Colon (tissue), 2 donors: Measurements from ENCODE around the gene PTPRN2.

Experiments used
- FAIRE-seq: peaks from 2 replicates; lab custom pipeline; 2012; peaks lifted over from hg19 to GRCh38; lab: Jason Lieb, UNC
- donor health status: control.
- donor health status: control.

PTPRN2 gene

DNA sequence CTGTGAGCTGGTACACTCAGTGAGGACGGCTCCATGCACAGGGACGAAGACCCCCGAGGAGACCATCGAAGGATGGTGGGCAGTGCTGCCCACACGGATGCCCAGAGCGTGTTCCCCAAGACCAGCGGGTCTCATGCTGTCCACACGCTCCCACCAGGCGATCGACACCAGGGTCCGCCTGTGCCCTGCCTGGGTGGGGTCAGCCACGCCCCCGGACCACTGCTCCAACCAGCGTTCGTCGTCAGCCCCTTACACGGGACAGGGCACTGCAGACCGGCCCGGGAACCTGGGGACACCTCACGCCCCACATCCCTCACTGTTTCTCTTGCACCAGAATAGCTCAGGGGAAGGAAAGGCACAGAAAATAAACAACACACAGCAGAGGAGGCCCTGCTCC lies 1027.4 kb downstream of the PTPRN2 start:
- FAIRE-seq: no peak

DNA sequence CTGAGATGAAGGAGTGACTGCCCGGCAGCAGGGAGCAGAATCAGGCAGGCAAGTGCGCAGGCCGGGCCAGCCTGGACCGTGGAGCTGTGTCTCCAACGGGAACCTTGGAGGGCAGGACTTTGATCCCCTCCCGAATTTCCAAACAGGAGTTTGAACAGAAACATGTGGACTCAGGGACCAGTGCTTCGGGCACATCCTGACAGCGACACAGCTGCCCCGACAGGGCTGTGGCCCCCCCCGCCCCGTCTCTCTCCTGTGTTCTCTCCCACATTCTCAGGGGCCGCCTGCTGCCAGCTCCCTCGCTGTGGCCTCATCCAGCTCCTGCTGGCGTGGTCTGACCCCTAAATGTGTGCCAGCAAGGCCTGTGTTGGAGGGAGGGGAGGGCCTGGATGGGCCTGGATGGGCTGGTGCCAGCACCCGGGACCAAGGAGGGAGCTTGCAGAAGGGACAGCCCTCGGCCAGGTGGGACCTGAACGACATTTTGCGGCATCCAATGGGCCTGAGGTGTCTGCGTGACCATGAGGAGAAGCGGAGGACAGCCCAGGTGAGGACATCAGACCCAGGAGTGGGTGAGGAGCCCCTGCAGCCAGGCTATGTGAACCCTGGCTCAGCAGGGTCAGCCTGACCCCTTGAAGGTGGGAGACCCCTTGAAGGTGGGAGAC lies 1027.9 kb downstream of the PTPRN2 start:
- FAIRE-seq: no peak

DNA sequence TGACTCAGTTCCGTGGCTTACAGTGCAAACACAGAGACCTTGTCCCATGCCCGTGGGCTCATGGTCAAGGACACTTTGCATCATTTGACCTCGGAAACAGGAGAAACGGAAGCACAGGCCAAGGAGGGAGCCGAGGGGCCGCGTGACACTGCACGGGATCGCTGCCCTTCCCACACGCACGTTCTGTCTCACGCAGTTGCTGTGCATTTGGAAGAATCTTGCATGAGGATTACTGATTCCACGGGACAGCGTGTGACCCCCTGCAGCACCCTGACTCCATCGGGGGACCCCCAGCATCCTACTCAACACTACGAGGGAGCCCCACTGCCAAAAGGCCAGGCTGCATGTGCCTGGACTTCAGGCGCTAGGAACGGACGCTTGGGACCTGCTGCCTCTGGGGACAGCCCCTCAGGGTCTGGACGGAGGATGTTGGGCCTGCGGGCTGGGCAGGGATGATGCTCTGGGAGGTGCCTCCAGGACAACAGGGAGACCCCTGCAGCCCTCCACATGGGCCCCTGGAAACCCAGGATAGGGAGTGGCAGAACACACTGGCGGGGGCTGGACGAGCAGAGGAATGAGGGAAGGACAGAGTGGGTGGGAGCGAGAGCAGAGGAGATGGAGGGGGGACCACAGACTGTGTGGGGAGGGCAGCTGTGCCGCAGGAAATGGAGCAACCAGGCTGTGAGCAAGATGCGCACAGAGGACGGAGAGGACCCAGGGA lies 1028.6 kb downstream of the PTPRN2 start:
- no peak for FAIRE-seq

DNA sequence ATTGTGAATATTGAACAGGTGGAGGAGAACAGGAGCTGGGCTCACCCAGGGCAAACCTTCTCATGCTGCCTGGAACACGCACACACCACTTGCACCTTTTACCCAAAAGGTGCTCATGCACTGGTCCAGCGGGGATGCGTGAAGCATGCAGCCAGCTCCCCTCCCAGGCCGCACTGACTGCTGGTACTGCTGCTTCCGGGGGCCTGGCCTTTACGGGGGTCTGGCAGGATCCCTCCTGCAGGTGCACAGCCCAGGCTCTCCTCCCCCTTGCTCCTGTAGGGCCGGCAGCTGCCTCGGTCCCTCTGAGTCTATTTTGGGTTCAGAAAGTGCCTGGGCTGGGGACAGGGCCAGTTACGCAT lies 1029.1 kb downstream of the PTPRN2 start:
- no peak for FAIRE-seq

DNA sequence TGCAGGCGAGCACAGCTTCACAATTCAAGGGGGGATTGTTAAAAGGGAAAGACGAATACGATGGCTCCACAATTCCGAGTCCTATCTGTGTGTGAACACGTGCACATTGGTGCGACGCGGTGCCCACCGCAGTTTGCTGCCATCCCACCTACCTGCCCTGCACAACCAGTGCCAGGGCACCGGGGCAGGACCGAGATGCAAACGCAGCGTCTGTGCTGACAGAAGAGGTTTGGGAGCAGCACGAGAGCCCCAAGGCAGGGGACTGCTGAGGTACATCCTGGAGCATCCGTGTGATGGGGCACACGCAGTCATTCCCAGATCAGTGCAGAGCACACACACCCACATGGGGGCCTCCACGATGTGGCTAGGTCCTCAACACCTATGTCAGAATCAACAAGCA lies 1029.6 kb downstream of the PTPRN2 start:
- no peak for FAIRE-seq

DNA sequence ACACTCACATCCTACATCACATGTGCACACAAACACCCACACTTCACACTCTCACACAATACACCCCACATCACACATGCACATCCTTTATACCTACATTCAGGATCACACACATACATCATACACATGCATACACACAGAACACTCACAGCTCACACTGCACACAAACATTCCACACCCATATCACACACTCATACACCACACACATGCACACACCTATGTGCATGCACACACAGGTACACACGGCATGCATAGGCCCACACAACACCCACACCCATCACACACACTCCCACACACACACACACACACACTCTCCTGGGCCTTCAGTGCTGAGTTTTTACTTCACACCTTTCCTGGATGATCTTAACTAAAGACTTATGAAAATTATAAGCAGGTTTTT lies 1030.4 kb downstream of the PTPRN2 start:
- no peak for FAIRE-seq

DNA sequence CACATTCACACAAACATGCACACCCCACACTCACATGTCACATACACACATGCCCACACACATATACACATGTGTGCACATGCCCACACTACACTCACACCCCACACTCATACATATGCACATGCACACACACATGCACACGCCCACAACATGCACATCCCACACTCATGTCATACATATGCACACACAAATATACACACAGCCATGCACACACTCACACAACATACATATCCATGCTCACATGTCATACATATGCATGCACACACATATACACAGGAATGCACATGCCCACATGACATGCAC lies 1031.0 kb downstream of the PTPRN2 start:
- no peak for FAIRE-seq

DNA sequence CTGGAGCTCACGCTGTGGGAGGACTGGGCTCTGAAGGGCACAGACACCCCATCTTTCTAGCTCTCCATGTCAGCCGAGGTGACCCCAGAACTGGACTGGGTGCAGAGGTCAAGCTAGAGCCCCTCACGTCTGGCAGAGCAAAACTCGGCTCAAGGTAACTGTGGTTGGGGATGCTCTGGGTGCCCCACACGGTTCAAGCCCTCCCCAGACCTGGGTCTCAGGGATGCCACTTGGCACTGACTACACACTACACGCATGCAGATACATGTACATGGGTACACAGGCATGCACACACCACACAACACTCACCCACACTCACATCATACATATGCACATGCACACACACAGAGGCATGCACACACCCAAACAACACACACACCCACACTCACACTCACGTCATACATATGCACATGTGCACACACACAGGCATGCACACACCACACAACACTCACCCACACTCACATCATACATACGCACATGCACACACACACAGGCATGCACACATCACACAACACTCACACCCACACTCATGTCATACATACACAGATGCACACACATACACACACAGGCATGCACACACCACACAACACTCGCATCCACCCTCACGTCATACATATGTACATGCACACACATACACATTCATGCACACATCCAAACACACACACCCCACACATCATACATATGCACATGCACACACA lies 1031.5 kb downstream of the PTPRN2 start:
- no peak for FAIRE-seq

DNA sequence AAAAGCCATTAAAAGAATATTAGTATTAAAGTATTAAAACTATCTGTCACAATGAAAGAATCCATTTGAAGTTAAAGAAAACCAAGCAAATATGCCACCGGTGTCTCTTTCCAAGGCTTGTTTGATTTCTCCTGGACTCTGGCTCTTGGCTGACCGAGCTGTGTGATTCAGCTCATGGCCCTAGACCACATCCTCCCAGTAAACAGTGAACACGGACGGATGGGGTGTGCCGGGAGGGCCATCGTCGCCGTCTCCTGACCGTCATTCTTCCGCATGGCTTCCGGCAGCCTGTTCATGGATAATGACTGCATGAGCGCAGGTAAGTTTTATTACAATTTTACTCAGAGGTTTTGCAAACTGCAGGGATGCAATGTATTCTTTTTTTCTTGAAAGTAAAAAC lies 1032.3 kb downstream of the PTPRN2 start:
- FAIRE-seq: no peak

DNA sequence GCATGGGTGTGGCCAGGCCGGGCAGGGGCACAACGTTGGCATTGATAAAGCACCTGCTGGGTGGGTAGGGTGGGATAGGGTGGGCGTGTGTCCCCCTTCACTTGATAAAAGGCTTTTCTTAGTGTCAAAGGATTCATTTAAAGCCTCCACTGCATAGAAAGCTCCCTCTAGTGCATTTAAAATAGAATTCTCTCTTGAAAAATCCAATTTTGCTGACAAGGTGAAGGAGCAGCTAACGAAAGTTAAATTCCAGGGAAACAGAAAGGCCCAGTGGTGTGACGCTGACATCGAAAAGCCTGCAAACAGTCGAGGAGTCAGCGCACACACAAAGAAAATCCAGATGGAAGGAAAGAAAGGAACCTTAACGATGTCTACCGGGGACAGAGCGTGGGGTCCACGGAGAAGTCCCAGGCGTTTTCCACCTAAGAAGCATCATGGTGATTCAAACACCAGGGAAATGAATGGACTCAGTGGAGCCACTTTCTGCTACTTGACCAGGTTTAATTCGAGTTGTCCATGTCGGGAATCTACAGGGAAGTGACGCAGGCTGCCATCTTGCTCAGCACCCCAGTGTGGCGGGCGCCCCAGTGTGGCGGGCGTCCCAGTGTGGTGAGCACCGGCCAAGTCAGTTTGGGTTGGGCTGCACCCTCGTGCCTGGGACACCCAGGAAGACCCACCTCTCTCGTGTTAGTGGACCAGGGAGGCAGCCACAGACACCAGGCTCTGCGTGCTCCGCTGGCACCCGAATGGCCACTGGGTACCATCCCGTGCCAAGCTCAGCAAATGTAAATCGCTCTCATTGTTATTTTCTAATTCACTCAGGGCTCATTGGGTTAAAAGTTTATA lies 1033.0 kb downstream of the PTPRN2 start:
- FAIRE-seq: no peak

DNA sequence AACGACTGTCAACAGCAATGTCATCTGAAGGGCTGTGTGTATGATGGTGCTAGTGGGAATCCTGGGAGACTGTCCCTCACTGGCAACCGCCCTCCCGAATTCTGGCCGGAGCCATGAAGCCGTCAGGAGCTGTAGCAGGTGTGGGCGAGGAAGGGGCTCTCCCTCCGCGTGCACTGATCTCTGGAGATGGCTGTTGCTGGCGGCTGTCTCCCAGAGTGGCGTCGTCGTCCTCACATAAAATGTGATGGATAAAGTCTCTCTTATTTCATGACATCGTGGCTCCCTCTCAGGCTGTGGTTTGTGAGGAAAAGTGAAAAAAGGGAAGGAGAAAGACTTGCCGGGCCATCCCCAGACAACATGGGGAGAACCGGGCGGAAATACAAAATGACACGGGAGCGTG lies 1034.4 kb downstream of the PTPRN2 start:
- no peak for FAIRE-seq

DNA sequence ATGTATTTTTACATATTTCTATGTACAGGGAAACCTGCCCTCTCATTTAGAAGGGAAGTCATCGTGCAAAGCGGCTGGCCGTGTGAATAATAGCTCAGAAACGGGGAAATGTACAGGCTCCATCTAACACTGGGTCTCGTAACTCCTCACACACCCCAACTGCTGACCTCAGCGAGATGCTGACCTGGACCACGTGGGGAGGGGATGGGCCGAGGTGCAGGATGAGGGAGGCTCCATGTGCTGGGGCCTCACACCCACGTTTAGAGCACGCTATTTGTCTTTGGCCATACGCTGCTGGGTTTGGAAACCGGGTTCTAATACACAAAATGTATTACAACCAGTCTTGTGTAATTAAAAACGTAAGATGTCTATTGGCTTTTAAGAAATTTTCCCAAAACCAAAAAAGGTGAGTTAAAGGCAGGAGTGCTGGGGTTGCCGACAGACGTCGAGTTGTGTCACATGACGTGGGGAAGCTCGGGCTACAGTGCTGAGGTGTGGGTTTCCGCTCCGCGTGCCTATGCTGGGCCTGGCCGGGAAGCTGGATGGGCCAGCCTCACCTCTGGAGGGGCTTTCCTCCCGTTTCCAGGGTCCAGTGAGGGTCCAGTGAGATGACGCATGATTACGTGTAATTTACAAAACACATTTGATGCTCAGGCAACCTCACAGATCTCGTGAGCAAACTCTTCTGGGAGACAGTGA lies 1035.2 kb downstream of the PTPRN2 start:
- no peak for FAIRE-seq

DNA sequence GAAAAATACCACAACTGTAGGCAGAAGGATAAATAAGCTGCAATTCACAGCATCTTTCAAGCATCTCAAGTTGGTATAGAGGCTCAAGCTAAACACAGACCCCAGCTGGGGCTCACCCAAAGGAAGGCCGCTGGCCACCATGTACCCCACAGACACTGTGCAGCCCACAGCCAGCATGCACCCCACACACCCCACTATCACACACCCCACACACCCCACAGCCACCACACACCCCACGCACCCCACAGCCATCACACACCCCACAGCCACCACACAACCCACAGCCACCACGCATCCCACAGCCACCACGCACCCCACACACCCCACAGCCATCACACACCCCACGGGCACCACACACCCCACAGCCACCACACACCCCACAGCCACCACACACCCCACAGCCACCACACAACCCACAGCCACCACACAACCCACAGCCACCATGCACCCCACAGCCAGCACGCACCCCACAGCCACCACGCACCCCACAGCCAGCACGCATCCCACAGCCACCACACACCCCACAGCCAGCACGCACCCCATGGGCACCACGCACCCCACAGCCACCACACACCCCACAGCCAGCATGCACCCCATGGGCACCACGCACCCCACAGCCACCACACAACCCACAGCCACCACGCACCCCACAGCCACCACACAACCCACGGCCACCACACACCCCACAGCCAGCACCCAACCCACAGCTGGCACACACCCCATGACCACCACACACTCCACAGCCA lies 1036.1 kb downstream of the PTPRN2 start:
- no peak for FAIRE-seq

DNA sequence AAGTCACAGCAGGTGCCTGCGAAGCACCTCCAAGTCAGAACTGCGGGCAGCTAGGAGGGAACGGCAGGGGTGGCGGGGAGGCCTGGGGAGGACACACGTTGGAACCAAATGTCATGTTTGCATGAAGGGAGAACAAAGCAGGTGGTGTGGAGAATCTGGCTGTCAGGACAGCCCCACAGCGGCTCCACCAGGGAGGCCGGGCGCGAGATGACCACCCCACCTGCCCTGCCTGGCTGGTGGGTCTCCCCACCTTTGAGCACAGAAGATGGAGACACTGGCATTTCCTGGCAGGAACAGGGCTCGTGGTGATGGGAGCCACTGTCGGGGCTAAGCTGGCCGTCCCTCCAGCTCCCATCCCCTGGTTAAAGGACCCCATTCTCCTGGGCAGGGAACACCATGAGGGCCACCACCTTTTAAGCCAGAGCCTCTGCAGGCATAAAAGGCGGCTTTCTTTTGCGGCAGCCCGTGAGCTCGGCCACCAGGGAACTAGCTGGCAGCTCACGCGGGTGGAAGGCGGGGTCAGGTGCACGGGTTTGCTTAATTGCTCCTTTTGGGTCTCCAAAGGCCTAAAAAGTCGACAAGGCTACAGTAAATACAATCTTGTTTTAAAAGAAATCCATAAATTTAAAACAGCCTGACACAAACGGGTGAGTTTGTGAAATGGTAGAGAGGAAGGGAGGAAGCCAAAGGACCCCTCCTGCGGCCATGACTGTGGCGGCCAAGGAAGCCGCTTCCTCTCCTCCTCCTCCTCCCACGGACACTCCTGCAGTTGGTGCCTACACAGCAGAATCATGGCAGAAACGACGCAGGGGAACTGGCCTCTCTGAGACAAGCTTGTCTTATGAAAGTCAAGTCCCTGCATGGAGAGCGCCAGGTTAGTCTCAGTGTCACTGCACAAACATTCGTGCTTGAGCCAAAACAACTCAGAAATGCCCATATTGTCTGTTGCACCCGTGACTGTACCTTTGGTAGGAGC lies 1037.0 kb downstream of the PTPRN2 start:
- no peak for FAIRE-seq

DNA sequence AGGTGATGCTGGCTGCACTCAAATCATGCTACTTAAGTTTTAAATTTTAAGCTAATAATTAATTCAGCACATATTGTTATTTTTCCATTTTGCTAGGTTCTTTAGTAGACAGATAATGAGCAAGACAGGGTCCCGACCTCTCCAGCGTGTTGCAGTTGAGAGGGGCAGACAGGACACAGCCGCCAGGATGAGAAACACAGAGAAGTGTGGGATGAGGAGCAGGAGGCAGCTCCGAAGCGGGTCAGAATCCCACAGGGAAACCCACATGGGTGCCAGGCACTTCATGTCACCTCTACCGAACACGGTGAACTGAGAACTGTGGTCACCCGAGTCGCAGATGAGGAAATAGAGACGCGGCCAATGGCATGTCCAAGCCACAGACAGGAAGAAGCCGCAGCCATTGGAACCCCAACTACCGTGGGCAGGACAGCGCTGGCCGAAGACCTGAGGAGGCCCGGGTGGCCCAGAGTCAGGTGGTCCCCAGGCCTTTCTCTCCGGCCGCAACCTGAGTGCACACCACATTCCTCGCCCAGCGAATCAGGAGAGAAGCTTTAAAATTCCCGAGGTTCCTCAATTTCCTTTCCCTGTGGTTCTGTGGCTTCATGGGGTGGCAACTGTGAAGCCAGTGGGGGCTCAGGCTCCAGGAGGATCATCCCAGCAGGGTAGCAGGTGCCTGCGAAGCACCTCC lies 1037.9 kb downstream of the PTPRN2 start:
- no peak for FAIRE-seq

DNA sequence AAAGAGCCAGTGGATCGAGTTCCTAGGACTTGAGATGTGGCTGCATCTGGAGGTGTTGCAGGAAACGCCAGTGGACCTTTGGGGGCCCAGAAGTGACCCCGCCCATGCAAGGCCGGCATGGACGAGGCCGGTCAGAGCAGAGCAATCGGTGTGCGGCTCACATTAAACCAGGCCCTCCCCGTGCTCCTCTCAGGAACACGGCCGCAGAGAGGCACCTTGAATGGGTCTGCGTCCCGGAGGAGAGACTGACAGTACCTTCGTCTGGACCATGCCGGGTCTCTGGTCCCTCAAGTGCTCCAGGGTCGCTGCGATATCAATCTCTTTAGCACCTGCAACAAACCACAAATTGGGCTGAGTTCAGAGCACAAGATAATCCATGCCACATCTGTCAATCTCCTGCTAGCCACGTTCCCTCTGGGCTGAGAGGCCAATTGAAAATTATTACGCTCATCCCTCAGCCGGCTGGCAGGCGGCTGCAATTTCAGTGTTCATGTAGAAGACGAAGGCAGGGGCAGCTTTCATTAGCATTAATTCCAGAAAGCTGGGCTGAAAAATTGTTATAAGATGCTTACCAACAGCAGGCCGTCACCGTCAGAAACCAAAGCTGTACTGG lies 1038.8 kb downstream of the PTPRN2 start:
- FAIRE-seq: no peak

DNA sequence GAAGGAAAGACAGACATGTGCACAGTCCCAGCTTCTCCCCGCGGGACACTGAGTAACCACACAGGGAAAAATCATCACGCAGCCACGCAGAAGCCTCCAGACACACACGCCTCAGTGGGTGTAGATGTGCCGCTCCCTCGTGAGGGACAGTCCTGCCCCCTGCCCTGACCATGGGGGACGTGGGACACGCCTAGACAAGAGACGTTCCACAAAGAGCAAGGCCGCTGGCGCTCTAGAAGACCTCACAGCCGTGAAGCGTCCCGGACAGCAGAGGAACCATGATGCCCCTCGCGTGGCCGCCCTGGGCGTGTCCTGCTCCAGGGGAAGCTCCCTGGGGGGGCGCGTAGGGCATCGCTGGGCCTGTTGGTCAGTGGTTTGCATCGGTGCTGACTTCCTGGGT lies 1040.0 kb downstream of the PTPRN2 start:
- FAIRE-seq: no peak

DNA sequence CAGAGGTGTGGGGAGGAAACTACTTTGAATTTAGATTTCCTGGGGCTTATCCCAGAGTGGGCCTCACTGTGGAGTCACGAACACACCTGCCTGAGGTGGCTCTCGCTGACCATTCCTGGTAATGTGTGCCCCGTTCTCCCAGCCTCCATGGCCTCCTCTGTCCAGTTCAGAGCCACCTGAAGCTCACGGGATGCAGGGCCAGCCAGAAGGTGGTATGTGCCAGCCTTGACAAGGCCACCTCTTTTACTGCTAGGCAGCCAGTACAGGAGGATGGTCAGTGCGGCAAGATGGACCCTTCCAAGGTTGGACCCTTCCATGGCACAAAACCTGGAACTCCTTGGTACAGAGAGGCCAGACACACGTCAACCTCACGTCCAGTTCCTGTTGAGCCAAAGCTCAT lies 1040.5 kb downstream of the PTPRN2 start:
- no peak for FAIRE-seq

DNA sequence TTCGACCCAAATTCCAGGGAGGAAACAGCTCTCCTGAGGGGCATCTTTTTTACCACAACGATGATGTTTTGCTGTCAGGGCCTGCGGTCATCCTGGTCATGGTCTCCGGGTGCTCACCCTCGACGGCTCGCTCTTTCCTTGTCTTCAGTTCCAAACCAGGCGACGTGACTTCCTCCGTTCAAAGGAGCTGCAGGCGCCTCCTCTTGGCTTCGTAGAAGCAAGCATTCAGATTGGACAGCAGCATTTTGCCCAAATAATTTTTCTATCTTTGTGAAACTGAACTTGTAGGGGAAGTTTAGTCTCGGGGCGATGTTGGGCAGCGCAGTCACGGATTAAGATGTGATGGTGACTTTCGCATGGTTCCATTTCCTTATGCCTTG lies 1042.0 kb downstream of the PTPRN2 start:
- FAIRE-seq: no peak
